Left forelimb (tissue), 1 donor: ENCODE data around the gene TPR.
"Not testable (repeated sequence)": the region's sequence is repeated elsewhere in the genome, so short reads cannot be mapped to it uniquely, and the experiment has no call there.

Experiments
- DNase-seq: peaks from one replicate; pipeline ENCODE4 v3.0.0-alpha.2; 2018; ENCODE audit warnings: low spot score

Gene TPR

DNA sequence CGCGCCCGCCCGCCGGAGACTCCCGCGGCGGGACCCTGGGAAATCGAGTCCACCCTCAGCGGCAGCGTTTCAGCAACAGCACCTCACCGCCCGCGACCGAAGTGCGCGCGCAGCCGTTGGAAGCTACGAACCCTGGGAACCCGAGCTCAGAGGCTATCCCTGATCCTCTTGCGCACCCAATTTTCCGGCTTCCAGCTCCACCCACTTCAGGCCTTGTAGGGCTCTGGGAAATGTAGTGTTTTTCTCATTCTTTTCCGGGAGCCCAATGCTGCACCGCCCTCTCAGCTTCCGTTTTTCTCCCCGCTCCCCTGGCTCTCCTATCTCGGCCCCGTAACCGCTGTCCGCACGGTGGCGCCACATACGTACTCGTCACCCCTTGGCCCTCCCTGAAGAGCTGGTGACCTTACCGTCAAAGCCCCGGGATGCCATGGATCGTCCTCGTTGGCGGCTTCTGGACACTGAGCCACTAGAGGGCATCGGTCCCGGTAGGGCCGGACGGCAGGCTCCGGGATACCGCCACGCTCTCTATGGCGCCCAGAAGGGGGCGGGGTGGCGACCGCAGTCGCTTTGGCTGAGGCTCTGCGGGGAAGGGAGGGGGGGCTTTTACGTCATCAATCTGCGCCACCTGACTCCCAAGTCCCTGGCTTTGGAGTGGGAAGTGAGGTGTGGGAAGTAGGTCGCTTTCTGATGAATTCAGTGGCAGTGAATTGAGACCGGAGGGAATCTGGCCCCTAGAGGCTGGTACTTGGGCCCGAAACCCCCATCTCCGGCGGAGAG is at the start of gene TPR, which contains the start of gene ODR4:
Gene TPR (minus strand): TSS at position 102 of the 777 bp plus-strand sequence. CDS start 225 bp downstream, outside the sequence.
Gene ODR4 (plus strand): TSS at position 687 of the 777 bp plus-strand sequence. CDS start 3,948 bp downstream, outside the sequence.
- DNase-seq = peak; percentile 99

DNA sequence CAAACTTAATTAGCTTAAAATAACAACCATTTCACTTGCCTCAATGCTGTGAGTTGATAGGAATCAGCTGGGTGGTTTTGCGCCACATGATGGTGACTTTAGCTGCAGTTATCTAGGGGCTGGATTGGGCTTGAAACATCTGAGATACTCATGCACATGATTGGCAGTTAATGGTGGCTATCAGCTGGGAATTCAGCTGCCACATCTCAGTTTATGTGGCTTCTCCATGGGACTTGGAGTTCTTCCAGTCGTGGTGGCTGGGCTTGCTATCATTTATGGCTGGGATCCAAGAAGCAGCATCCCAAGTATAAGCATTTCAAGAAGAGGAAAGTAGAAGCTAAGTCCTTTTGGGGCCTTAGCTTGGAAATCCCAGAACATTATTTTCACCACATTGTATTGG is 49.5 kb upstream of the TPR start:
- no peak for DNase-seq

DNA sequence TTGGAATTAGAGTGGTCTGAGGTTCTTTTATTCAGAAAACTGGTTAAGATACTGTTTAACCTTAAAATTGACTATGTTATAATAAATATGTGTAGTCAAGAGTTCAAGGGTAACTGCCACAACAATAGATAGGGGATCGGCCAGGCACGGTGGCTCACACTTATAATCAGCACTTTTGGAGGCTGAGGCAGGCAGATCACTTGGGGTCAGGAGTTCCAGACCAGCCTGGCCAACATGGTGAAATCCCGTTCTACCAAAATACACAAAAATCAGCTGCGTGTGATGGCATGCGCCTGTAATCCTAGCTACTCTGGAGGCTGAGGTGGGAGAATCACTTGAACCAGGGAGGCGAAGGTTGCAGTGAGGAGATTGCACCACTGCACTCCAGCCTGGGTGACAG is 46.4 kb upstream of the TPR start:
- DNase-seq = no peak

DNA sequence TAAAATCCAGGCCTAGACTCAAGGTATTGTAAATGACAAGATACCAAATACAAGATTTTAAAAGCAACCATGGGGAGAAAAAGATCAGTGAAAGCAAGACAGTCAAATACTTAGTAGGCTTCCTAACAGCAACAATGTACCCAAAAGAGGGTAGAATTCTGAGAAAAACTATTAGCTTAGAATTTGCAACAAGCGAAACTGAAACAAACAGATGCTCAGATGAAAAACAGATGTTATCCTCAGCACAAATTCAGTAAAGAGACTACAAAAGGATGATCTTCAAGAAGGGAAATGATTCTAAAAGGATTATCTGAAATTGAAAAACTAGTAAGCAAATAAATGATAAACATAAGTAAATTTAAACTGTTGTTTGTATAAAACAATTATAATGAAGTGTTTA is 45.9 kb upstream of the TPR start:
- no peak for DNase-seq

DNA sequence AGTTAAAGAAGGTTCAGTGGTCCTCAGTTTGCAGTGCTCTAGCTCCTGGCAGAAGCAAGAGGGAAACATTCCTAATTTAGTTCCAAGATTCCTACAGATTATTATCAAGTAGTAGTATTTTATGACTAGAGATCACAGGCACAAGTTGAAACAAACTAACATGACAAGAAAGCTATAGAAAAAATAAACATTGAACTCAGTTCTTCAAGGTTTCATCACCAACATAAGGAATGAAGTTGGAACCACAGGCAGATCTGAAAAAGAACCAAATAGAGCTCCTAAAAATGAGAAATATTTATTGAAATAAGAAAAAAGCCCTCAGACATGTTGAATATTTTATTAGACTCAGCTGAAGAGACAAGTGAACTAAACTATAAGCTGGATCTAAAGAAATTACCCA is 45.3 kb upstream of the TPR start:
- no peak for DNase-seq

DNA sequence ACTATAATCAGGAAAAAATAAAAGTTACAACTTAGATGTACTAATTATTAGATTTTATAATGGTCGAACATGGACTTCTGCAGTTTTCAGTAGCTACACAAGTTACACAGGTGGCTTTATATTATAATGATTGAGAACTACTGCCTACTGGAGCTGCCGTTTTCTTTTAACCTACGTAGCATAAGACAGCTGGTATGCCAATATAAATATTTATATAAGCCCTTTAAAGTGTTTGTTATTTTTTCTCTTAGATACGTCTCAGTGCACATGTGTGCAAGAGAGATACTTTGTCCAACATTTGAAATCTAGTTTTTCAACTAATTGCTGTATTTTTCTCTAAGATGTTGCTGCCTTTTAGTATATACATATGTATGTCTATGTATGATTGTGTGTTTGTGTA is 43.5 kb upstream of the TPR start:
- no peak for DNase-seq

DNA sequence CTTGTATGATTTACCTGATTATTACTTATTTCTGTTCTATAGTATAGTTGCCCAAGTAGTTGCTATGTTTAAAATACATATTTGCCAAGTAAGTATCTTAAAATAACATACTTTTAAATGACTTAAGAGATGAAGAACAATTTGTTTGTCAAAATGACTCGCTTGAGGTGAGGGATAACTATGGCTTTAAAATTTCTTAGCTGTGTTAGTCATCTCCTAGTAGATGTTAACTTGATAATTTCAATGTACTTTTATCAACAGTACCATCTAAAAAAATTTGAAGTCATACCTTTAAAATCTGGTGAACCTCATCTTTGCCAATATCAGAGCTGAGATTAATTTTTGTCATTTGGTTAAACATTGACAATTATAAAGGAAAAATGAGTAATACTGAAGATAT is 38.3 kb upstream of the TPR start:
- DNase-seq = no peak

DNA sequence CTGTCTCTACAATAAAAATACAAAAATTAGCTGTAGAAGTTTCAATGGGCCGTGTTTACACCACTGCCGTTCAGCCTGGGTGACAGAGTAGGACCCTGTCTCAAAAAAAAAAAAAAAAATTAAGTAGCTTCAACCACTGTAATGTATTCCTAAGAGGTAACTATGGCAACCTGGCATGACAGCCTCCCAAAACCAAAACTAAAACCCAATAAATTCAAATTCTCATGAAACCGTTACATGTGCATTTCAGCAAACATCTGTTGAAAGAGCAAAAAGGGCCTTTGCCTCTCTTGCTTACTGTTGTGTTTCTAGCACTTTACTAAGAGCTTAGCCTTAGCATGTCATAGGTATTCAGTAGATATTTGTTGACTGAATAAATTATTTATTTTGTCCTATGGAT is 34.0 kb upstream of the TPR start:
- no peak for DNase-seq

DNA sequence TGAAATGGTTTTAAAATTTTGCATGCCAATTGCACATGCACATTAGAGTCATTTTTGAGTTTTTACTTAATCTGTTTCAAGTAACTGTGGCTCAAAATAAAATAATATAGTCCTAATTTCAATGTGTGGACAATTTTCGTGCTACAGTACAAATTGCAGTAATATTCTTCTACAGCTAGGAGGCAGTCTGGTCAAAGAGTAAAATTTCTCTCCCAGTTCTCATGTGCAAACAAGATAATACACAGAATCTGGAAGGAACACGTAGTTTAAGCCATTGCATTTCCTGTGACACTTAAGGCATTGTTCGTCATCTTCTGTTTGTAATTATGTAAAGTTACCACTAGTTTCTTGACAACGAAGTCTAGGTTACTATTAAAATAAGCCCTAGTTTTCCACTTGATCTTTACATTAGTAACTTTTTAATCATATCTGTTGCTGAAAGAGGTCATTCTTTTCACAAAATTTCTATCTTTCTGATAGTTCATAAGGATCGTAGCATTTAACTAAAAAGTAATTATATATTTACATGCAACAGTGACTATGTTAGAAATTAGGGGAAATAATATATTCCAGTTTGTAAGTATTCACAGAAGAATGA is 29.5 kb upstream of the TPR start:
- no peak for DNase-seq

DNA sequence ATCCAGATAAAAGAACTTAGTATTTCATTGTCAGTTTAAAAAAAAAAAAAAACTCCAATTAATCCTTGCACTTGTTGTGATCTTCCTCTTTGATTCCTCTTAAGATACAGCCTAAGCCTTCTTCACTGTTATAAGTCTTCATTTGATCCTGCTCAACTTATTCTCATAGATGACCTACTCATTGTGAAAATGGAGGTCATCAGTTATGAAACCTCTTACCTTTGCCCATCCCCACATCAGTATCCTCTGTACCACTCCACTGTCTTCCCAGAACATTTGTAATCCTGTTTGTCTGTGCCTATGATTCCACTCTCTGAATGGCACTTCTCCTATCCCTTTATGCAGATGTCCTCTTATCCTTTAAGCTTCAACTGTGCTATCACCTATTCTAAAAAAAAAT is 28.6 kb upstream of the TPR start:
- no peak for DNase-seq

DNA sequence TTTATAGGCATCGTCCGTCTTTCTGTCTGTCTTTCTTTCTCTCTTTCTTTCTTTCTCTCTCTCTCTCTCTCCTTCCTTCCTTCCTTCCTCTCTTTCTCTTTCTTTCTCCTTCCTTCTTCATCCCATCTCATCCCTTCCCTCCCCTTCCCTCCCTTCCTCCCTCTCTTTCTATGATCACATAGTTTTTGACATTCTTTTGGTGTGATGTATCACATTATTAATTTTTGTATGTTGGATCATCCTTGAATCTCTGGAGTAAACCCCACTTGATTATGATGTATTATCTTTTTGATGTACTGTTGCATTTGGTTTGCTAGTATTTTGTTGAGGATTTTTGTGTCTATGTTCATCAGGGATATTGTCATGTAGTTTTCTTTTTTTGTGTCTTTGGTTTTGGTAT is 26.4 kb upstream of the TPR start:
- not testable (repeated sequence) for DNase-seq

DNA sequence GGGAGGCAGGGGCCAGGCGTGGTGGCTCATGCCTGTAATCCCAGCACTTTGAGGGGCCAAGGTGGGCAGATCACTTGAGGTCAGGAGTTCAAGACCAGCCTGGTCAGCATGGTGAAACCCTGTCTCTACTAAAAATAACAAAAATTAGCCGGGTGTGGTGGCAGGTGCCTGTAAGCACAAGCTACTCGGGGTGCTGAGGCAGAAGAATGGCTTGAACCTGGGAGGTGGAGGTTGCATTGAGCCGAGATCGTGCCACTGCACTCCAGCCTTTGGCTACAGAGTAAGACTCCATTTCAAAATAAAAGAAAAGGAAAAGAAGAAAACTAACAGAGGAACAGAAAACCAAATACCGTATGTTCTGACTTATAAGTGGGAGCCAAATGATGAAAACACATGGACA is 17.7 kb upstream of the TPR start:
- not testable (repeated sequence) for DNase-seq

DNA sequence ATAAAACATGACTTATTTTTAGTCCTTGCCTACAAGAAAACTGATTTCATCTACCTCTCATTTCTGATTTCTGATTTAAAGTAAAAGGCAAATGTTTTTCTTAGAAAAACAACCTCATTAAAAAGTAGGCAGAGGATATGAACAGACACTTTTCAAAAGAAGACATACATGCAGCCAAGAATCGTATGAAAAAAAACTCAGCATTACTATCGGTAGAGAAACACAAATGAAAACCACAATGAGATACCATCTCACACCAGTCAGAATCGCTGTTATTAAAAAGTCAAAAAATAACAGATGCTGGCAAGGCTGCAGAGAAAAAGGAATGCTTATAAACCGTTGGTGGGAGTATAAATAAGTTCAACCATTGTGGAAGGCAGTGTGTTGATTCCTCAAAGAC is 16.8 kb upstream of the TPR start:
- no peak for DNase-seq

DNA sequence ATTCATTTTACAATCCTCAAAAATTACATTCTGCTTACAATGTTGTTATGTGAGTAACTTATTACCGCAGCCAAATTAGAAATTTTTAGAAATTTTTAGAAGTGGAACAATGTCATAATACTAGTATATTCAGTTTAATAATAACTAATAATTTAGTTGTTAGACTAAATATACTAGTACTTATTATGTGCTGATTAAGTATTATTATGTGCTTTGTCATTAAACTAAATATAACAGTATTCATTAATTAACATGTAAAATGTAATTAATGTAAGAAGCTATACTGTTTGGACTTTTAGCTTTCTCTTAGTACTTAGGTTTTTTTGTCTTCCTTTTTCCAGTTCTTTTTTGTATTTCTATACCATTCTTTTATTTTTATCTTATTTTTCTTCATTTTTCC is 15.9 kb upstream of the TPR start:
- DNase-seq = no peak

DNA sequence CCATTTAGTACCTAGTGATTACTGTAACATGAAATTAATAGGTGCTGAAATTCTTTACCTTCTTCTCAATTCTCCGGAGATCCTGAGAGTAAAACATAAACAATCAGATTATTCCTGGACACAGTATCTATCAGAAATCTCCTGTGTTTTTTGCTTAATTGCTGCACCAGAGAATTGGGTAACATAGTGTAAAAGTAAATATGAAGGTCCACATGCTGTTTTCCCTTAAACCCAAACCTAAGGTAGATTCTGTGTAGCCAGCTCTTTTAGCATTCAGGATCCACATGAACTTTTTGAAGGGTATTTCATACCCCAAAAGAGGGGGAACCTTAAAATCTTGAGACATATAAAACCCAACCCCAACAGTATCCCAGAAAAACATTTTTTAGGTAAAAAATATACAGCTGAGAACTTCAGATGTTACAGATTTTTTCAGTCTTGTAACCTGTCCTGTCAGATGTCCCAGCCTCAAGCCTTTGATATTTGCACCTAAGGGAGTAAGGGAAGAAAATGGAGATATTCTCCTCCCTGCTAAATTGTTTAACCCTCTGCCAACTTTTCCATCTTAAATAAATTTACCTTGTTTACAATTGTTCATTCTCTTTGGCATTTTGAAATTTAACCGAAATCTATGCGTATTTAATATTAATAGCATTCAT is 11.8 kb upstream of the TPR start:
- DNase-seq = no peak

DNA sequence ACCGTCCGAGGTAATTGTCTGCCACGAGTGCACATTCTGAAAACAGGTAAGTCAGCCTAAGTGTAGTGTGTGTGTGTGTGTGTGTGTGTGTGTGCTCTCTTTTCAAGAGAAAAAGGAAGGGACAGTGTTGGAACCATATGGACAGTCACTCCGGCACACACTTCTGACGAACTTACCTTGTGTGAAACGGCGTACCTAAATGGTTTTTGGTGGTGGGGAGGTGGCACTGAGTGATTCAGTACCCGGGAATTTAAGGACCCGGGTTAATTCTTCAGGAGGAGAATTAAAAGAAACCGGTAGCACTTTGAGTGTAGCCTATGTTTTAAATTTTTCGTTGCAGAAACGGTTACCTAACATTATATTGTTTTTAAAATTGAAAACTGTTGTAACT is 871 bp upstream of the TPR start:
- DNase-seq = no peak

DNA sequence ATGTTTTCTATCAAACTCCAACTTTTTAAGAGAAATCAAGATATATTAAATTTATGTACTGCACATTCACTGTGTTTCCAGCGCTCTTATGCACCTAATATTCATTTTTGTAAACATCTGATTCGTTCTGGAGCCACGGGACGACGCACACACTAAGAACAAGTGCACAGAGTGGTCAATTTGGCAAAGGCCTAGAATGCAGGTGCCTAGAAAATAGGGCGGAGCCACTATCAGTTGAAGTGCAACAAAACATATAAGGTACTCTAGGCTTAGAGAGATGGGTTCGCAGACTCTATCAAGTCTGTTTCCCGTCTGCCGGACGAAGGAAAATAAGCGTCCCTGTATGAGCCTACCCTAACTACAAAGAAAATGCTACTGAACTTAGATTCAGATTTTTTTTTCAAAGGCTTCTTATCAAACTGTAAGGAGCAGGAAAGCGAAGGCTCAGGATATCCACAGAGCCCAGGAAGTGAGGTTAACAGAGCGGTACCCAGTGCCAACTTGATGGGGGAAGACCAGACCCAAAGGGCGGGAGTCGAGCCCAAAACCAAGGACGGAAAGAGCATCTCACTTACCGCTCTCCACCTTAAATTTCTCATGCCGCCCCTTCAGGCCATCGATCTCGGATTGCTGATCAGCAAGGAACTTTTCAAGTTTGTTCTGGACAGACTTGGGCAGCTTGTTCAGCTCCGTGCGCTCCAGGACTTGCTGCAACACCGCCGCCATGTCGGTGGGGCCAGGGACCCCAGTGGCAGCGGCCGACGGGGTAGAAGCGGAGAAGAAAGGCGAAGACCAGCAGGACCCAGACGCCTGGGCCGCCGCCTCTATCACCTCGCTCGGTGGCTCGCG is 526 bp downstream of the TPR start:
- DNase-seq = no peak

DNA sequence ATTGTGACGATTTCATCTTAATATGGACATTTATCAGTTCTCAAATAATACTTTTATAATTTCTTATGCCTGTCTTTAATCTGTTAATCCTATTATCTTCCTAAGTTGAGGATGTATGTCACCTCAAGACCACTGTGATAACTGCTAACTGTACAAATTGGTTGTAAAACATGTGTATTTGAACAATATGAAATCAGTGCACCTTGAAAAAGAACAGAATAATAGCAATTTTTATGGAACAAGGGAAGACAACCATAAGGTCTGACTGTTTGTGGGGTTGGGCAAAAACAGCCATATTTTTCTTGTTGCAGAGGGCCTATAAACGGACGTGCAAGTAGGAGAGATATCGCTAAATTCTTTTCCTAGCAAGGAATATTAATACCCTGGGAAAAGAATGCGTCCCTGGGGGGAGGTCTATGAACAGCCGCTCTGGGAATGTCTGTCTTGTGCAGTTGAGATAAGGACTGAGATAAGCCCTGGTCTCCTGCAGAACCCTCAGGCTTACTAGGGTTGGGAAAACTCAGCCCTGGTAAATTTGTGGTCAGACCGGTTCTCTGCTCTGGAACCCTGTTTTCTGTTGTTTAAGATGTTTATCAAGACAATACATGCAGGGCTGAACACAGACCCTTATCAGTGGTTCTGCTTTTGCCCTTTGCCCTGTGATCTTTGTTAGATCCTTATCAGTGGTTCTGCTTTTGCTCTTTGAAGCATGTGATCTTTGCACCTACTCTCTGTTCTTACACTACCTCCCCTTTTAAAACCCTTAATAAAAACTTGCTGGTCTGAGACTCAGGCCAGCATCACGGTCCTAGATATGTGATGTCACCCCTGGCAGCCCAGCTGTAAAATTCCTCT is 27.0 kb downstream of the TPR start:
- DNase-seq = not testable (repeated sequence)

DNA sequence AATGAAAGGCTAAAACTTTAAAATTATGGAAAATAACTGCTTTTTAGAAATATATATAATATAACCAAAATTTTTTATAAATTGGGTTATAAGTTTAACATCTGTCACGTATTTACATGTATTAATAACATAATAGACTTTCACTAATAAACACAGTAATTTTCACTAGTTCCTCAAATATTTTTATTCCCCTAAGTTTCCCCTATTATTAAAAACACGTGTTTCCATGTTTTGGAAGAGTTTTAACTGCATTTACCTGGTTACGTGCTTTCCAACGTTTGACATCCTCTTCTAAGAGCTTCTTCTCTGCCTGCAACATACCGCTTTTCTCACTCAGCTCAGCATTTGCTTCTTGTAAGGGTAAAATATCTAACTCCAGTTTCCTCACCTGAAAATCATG is 34.3 kb downstream of the TPR start:
- no peak for DNase-seq

DNA sequence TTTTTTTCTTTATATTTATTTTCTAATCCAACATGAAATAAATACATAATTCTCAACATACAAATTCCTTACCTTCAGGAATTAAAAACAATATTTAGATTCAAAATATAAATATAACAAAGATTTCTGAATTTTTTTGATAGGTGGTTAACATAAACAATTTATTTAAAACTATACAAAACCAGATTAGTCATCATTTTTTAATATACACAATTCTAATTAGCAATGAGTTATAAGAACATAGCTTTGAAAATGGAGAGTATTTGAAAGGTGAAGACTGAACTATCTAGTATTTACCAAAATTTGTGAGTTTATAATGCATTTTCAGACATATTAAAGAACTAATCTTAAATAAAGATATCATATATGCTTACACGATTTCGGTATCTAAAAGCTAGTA is 37.5 kb downstream of the TPR start:
- no peak for DNase-seq

DNA sequence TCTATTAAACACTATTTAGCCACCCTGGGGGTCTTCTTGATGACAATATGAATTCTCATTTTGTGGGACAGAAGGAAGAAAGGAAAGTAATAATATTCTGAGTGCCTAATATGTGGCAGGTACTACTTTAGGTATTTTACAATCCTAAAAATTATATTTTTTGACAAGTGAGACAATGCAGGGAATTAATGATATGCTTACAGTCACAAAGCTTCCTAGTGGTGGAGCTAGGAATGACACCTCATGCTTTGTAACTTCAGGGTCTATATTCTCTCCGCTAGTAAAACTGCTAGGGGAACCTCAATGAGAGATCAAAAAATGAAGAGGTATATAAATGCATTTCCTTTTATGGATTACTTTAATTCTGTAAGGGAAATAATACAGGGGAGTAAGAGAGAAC is 44.3 kb downstream of the TPR start:
- no peak for DNase-seq
